Measurements from ENCODE around the gene CDCA3. TPM values are rescaled to one million over a fixed set of nuclear protein-coding genes. Genes with fewer than 3 reads are reported as not detected.

The CDCA3 gene
- total RNA-seq, 5 donors from 2014 or later (not counting 1 experiment from before 2014, with no cell fraction given): 1.1 to 2.7 (median 2.0) TPM

- peaks cover 23% of the 10 kb centered on the region for H3K36me3 Mint-ChIP-seq
- peaks cover 12 to 30% (median 16%) of the 10 kb centered on the region in 3 donors for H3K4me1 Mint-ChIP-seq
- Histone ChIP-seq H3K36me3 (ENCODE audit: control insufficient read depth in 2 of 2, extremely low read depth in 1 of 2, insufficient read depth in 1 of 2, low read length in 1 of 2) (peaks cover 10 to 47% of the 10 kb centered on the region in 2 donors), H3K27me3 (replicated peaks in 1 of 2; ENCODE audit: control insufficient read depth in 2 of 2, extremely low read depth in 1 of 2, insufficient read depth in 2 of 2, low read length in 1 of 2) (peaks cover 0 to 24% of the 10 kb centered on the region in 2 experiments), H3K9me3 (no peaks in the 10 kb centered on the region), H3K4me3 (ENCODE audit: control insufficient read depth in 1 of 2, extremely low read depth in 1 of 2, low read length in 1 of 2) (no peak overlapping the region), H3K27ac (ENCODE audit: low read length) (no peak overlapping the region), H3K4me1 (ENCODE audit: control insufficient read depth in 1 of 2, extremely low read depth in 1 of 2, insufficient read depth in 2 of 2, low read length in 2 of 2) (peaks cover 3 to 19% of the 10 kb centered on the region in 2 experiments)
- ATAC-seq (replicated peaks in 1 of 4) (no peak), DNase-seq (no peak)
- ChIA-PET POLR2A (no interaction called here), CTCF (interaction anchor here in 1 of 2 donors (0.5 kb wide), 1 partner anchor 92 kb away, joined by 3 read pairs; no protein-coding TSS in a partner anchor)
- H3K4me3 Mint-ChIP-seq: no peak overlapping the region
- no peak overlapping the region for H3K27ac Mint-ChIP-seq
- H3K9me3 Mint-ChIP-seq: no peaks in the 10 kb centered on the region
- 90% methylated on average over 10 of the region's 10 CpGs for WGBS (ENCODE audit: insufficient coverage)
- H3K27me3 Mint-ChIP-seq: peaks cover 4 to 14% of the 10 kb centered on the region in 2 donors
Measured at GRCh38 chr12:6818222-6818621, 32.9 kb downstream of the CDCA3 start.

DNA sequence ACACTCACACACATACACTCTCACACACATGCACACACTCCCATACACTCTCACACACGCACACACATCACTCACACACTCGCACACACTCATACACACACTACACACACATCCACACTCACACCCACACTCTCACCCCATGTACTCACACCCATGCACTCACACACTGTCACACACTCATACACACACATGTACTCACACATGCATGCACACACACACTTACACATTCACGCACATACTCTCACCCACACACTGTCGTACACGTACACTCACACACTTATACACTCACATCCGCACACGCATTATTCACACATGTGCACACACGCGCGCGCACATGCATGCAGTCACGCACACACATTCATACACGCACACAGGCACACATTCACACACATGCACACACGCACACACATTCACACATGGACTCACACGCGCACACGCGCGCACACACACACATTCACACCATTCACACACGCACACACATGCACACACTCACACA is 33.4 kb downstream of the CDCA3 start:
- Mint-ChIP-seq H3K4me3 (no peak overlapping the region), H3K27ac (no peak overlapping the region), H3K27me3 (peaks cover under 1 to 8% of the 10 kb centered on the region in 2 donors), H3K4me1 (peaks cover 12 to 27% (median 16%) of the 10 kb centered on the region in 3 donors), H3K9me3 (no peaks in the 10 kb centered on the region), H3K36me3 (peaks cover 23% of the 10 kb centered on the region)
- Histone ChIP-seq H3K27ac (ENCODE audit: low read length) (no peak overlapping the region), H3K4me3 (ENCODE audit: control insufficient read depth in 1 of 2, extremely low read depth in 1 of 2, low read length in 1 of 2) (no peak overlapping the region), H3K27me3 (replicated peaks in 1 of 2; ENCODE audit: control insufficient read depth in 2 of 2, extremely low read depth in 1 of 2, insufficient read depth in 2 of 2, low read length in 1 of 2) (peaks cover 0 to 21% of the 10 kb centered on the region in 2 experiments), H3K9me3 (no peaks in the 10 kb centered on the region), H3K4me1 (ENCODE audit: control insufficient read depth in 1 of 2, extremely low read depth in 1 of 2, insufficient read depth in 2 of 2, low read length in 2 of 2) (peaks cover 3 to 19% of the 10 kb centered on the region in 2 experiments), H3K36me3 (ENCODE audit: control insufficient read depth in 2 of 2, extremely low read depth in 1 of 2, insufficient read depth in 1 of 2, low read length in 1 of 2) (peaks cover 10 to 47% of the 10 kb centered on the region in 2 donors)
- ATAC-seq (replicated peaks in 1 of 4): no peak
- 83% methylated on average over 16 of the region's 20 CpGs for WGBS (ENCODE audit: insufficient coverage)
- DNase-seq: no peak
- POLR2A ChIA-PET: no interaction called here
- CTCF ChIA-PET: interaction anchor here in 1 of 2 donors (0.5 kb wide), 1 partner anchor 91 kb away, joined by 3 read pairs; no protein-coding TSS in a partner anchor

DNA sequence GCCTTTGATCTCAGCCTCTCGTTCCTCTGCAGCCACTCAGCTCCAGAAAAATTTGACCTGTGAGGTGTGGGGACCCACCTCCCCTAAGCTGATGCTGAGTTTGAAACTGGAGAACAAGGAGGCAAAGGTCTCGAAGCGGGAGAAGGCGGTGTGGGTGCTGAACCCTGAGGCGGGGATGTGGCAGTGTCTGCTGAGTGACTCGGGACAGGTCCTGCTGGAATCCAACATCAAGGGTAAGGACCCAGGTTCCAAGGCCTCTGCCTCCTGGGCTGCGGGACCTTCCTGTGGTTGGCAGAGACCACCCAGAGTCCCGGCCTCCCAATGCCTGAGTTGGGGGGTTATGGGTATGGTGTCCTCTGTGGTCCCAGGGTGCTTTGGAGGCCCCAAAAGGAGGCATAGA is 34.0 kb downstream of the CDCA3 start:
- peaks cover 10 to 47% of the 10 kb centered on the region in 2 donors for H3K36me3 ChIP-seq (ENCODE audit: control insufficient read depth in 2 of 2, extremely low read depth in 1 of 2, insufficient read depth in 1 of 2, low read length in 1 of 2)
- no peak overlapping the region for H3K27ac Mint-ChIP-seq

DNA sequence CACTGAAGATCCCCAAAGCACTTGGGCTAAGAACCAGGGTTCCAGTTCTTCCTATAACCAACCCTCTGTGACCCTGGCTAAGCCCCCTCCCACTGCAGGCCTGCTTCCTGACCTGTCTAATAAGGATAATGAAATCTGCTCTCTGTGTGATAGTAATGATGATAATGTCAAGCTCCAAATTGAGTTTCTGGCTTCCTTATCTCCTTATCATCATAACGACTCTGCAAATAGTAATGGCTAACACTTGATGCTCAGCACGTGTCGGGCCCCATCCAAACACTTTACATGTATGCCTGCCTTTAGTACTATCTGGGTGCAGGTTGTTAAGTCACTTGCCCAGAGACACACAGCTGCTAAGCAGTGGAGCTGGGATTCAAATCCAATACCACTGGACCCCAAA is 34.5 kb downstream of the CDCA3 start:
- POLR2A ChIA-PET: no interaction called here

More for the DNA sequence above, 34.0 kb downstream of the CDCA3 start:
- Mint-ChIP-seq H3K36me3 (peaks cover 23% of the 10 kb centered on the region), H3K4me3 (no peak overlapping the region), H3K27me3 (peaks cover 0 to 7% of the 10 kb centered on the region in 2 donors), H3K4me1 (peaks cover 10 to 22% (median 15%) of the 10 kb centered on the region in 3 donors), H3K9me3 (no peaks in the 10 kb centered on the region)
- DNase-seq (no peak), ATAC-seq (replicated peaks in 1 of 4) (no peak)
- CTCF ChIA-PET: interaction anchor here in 1 of 2 donors (1.1 kb wide), 1 partner anchor 11 kb away, joined by 3 read pairs; no protein-coding TSS in a partner anchor
- WGBS (ENCODE audit: insufficient coverage): 94% methylated on average over 8 of the region's 8 CpGs
- H3K9me3 ChIP-seq: no peaks in the 10 kb centered on the region
- H3K27ac ChIP-seq (ENCODE audit: low read length): no peak overlapping the region
- peaks cover 3 to 18% of the 10 kb centered on the region in 2 experiments for H3K4me1 ChIP-seq (ENCODE audit: control insufficient read depth in 1 of 2, extremely low read depth in 1 of 2, insufficient read depth in 2 of 2, low read length in 2 of 2)
- peaks cover 0 to 16% of the 10 kb centered on the region in 2 experiments for H3K27me3 ChIP-seq (replicated peaks in 1 of 2; ENCODE audit: control insufficient read depth in 2 of 2, extremely low read depth in 1 of 2, insufficient read depth in 2 of 2, low read length in 1 of 2)
- POLR2A ChIA-PET: no interaction called here
- no peak overlapping the region for H3K4me3 ChIP-seq (ENCODE audit: control insufficient read depth in 1 of 2, extremely low read depth in 1 of 2, low read length in 1 of 2)

GRCh38 chr12:6813363-6813762 is 37.7 kb downstream of the CDCA3 start:
- no peaks in the 10 kb centered on the region for H3K27me3 Mint-ChIP-seq
- H3K27ac Mint-ChIP-seq: no peak overlapping the region
- ATAC-seq (replicated peaks in 1 of 4) (no peak), DNase-seq (no peak)
- Histone ChIP-seq H3K4me1 (ENCODE audit: control insufficient read depth in 1 of 2, extremely low read depth in 1 of 2, insufficient read depth in 2 of 2, low read length in 2 of 2) (no peaks in the 10 kb centered on the region), H3K9me3 (no peaks in the 10 kb centered on the region), H3K36me3 (ENCODE audit: control insufficient read depth in 2 of 2, extremely low read depth in 1 of 2, insufficient read depth in 1 of 2, low read length in 1 of 2) (peaks cover 16 to 44% of the 10 kb centered on the region in 2 donors), H3K27me3 (replicated peaks in 1 of 2; ENCODE audit: control insufficient read depth in 2 of 2, extremely low read depth in 1 of 2, insufficient read depth in 2 of 2, low read length in 1 of 2) (no peaks in the 10 kb centered on the region), H3K27ac (ENCODE audit: low read length) (no peak overlapping the region), H3K4me3 (ENCODE audit: control insufficient read depth in 1 of 2, extremely low read depth in 1 of 2, low read length in 1 of 2) (no peak overlapping the region)
- no peak overlapping the region for H3K4me3 Mint-ChIP-seq
- H3K36me3 Mint-ChIP-seq: peaks cover 20% of the 10 kb centered on the region
- ChIA-PET CTCF (interaction anchor here (0.6 to 1.5 kb wide), 8 partner anchors 17 to 434 kb away, joined by 3 to 5 read pairs (median 4); no protein-coding TSS in a partner anchor), POLR2A (interaction anchor here (0.5 to 0.7 kb wide), 6 partner anchors 8 to 260 kb away, joined by 3 to 8 read pairs (median 6); no protein-coding TSS in a partner anchor)
- WGBS (ENCODE audit: insufficient coverage): no CpG with 5 or more reads among the region's 4 CpGs
- no peaks in the 10 kb centered on the region for H3K9me3 Mint-ChIP-seq
- H3K4me1 Mint-ChIP-seq: peaks cover 12 to 23% (median 16%) of the 10 kb centered on the region in 3 donors

More for the DNA sequence above, 34.5 kb downstream of the CDCA3 start:
- Histone ChIP-seq H3K27ac (ENCODE audit: low read length) (no peak overlapping the region), H3K4me3 (ENCODE audit: control insufficient read depth in 1 of 2, extremely low read depth in 1 of 2, low read length in 1 of 2) (no peak overlapping the region), H3K27me3 (replicated peaks in 1 of 2; ENCODE audit: control insufficient read depth in 2 of 2, extremely low read depth in 1 of 2, insufficient read depth in 2 of 2, low read length in 1 of 2) (peaks cover 0 to 11% of the 10 kb centered on the region in 2 experiments), H3K4me1 (ENCODE audit: control insufficient read depth in 1 of 2, extremely low read depth in 1 of 2, insufficient read depth in 2 of 2, low read length in 2 of 2) (peaks cover 3 to 13% of the 10 kb centered on the region in 2 experiments), H3K36me3 (ENCODE audit: control insufficient read depth in 2 of 2, extremely low read depth in 1 of 2, insufficient read depth in 1 of 2, low read length in 1 of 2) (peaks cover 10 to 47% of the 10 kb centered on the region in 2 donors), H3K9me3 (no peaks in the 10 kb centered on the region)
- Mint-ChIP-seq H3K4me3 (no peak overlapping the region), H3K36me3 (peaks cover 23% of the 10 kb centered on the region), H3K4me1 (peaks cover 7 to 17% (median 12%) of the 10 kb centered on the region in 3 donors), H3K27ac (no peak overlapping the region), H3K27me3 (peaks cover 0 to 7% of the 10 kb centered on the region in 2 donors), H3K9me3 (no peaks in the 10 kb centered on the region)
- DNase-seq (no peak), ATAC-seq (replicated peaks in 1 of 4) (no peak)
- CTCF ChIA-PET: interaction anchor here in 1 of 2 donors (1.1 kb wide), 1 partner anchor 11 kb away, joined by 3 read pairs; no protein-coding TSS in a partner anchor
- WGBS (ENCODE audit: insufficient coverage): no CpG with 5 or more reads among the region's 3 CpGs

GRCh38 chr12:6810758-6811157 is 40.3 kb downstream of the CDCA3 start:
- peaks cover 16 to 25% of the 10 kb centered on the region in 2 donors for H3K36me3 ChIP-seq (ENCODE audit: control insufficient read depth in 2 of 2, extremely low read depth in 1 of 2, insufficient read depth in 1 of 2, low read length in 1 of 2)
- Mint-ChIP-seq H3K4me1 (peaks cover 12 to 18% (median 16%) of the 10 kb centered on the region in 3 donors), H3K4me3 (no peak overlapping the region), H3K9me3 (no peaks in the 10 kb centered on the region), H3K27ac (peak overlapping the region; percentile 30 to 84), H3K27me3 (no peaks in the 10 kb centered on the region), H3K36me3 (peaks cover 9% of the 10 kb centered on the region)
- no peaks in the 10 kb centered on the region for H3K4me1 ChIP-seq (ENCODE audit: control insufficient read depth in 1 of 2, extremely low read depth in 1 of 2, insufficient read depth in 2 of 2, low read length in 2 of 2)
- H3K9me3 ChIP-seq: no peaks in the 10 kb centered on the region
- POLR2A ChIA-PET: no interaction called here
- H3K27me3 ChIP-seq (replicated peaks in 1 of 2; ENCODE audit: control insufficient read depth in 2 of 2, extremely low read depth in 1 of 2, insufficient read depth in 2 of 2, low read length in 1 of 2): no peaks in the 10 kb centered on the region
- ATAC-seq (replicated peaks in 1 of 4): no peak
- CTCF ChIA-PET: interaction anchor here (0.6 to 0.8 kb wide), 6 partner anchors 12 to 369 kb away, joined by 3 to 8 read pairs (median 4); no protein-coding TSS in a partner anchor
- WGBS (ENCODE audit: insufficient coverage): 70% methylated on average over 1 of the region's 1 CpG
- no peak overlapping the region for H3K4me3 ChIP-seq (ENCODE audit: control insufficient read depth in 1 of 2, extremely low read depth in 1 of 2, low read length in 1 of 2)
- DNase-seq: no peak
- no peak overlapping the region for H3K27ac ChIP-seq (ENCODE audit: low read length)
